ENCODE results near the gene ZBTB2.

The ZBTB2 gene

GRCh38 chr6:151357758-151358436, 33.5 kb downstream of the ZBTB2 start (continued):
- TF ChIP-seq ZNF544 (tag by site-specific recombination; IDR thresholded peaks at IDR 0.05): no peak
- no peak for TF ChIP-seq ZNF292 (tag by site-specific recombination; IDR thresholded peaks at IDR 0.05; ENCODE audit: borderline replicate concordance, low read depth)
- TF ChIP-seq, protein P1, sequence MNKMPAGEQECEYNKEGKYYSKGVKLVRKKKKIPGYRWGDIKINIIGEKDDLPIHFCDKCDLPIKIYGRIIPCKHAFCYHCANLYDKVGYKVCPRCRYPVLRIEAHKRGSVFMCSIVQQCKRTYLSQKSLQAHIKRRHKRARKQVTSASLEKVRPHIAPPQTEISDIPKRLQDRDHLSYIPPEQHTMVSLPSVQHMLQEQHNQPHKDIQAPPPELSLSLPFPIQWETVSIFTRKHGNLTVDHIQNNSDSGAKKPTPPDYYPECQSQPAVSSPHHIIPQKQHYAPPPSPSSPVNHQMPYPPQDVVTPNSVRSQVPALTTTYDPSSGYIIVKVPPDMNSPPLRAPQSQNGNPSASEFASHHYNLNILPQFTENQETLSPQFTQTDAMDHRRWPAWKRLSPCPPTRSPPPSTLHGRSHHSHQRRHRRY (tag by site-specific recombination; IDR thresholded peaks at IDR 0.05): no peak
- TF ChIP-seq ZNF558 (tag by site-specific recombination; IDR thresholded peaks at IDR 0.05): no peak
- no peak for TF ChIP-seq ZNF792 (tag by site-specific recombination; IDR thresholded peaks at IDR 0.05)
- peak; percentile 92; the same call in 1 of the 2 replicates for TF ChIP-seq ZNF561 (tag by site-specific recombination; IDR thresholded peaks at IDR 0.05; ENCODE audit: borderline replicate concordance)
- TF ChIP-seq ZNF16 (tag by site-specific recombination; IDR thresholded peaks at IDR 0.05; ENCODE audit: low read depth): no peak
- no peak for TF ChIP-seq ZNF670 (tag by site-specific recombination; IDR thresholded peaks at IDR 0.05; ENCODE audit: low read depth)
- no peak for TF ChIP-seq ZNF701 (tag by site-specific recombination; IDR thresholded peaks at IDR 0.05)
- TF ChIP-seq, protein P2, sequence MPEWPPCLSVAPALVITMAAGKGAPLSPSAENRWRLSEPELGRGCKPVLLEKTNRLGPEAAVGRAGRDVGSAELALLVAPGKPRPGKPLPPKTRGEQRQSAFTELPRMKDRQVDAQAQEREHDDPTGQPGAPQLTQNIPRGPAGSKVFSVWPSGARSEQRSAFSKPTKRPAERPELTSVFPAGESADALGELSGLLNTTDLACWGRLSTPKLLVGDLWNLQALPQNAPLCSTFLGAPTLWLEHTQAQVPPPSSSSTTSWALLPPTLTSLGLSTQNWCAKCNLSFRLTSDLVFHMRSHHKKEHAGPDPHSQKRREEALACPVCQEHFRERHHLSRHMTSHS (tag by site-specific recombination; IDR thresholded peaks at IDR 0.05): no peak
- TF ChIP-seq ZNF138 (tag by site-specific recombination; IDR thresholded peaks at IDR 0.05; ENCODE audit: borderline replicate concordance): no peak
- TF ChIP-seq SP3 (tag by site-specific recombination; IDR thresholded peaks at IDR 0.05): no peak
- TF ChIP-seq, protein P3, sequence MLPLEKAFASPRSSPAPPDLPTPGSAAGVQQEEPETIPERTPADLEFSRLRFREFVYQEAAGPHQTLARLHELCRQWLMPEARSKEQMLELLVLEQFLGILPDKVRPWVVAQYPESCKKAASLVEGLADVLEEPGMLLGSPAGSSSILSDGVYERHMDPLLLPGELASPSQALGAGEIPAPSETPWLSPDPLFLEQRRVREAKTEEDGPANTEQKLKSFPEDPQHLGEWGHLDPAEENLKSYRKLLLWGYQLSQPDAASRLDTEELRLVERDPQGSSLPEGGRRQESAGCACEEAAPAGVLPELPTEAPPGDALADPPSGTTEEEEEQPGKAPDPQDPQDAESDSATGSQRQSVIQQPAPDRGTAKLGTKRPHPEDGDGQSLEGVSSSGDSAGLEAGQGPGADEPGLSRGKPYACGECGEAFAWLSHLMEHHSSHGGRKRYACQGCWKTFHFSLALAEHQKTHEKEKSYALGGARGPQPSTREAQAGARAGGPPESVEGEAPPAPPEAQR (tag by site-specific recombination; IDR thresholded peaks at IDR 0.05): no peak
- TF ChIP-seq, protein P4, sequence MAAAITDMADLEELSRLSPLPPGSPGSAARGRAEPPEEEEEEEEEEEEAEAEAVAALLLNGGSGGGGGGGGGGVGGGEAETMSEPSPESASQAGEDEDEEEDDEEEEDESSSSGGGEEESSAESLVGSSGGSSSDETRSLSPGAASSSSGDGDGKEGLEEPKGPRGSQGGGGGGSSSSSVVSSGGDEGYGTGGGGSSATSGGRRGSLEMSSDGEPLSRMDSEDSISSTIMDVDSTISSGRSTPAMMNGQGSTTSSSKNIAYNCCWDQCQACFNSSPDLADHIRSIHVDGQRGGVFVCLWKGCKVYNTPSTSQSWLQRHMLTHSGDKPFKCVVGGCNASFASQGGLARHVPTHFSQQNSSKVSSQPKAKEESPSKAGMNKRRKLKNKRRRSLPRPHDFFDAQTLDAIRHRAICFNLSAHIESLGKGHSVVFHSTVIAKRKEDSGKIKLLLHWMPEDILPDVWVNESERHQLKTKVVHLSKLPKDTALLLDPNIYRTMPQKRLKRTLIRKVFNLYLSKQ (tag by site-specific recombination; IDR thresholded peaks at IDR 0.05; ENCODE audit: borderline replicate concordance): no peak
- TF ChIP-seq KLF1 (tag by site-specific recombination; IDR thresholded peaks at IDR 0.05): no peak
- no peak for TF ChIP-seq ZBTB49 (tag by site-specific recombination; IDR thresholded peaks at IDR 0.05; ENCODE audit: low read depth)
- TF ChIP-seq REPIN1 (tag by site-specific recombination; IDR thresholded peaks at IDR 0.05; ENCODE audit: low read depth): no peak
- TF ChIP-seq ZBTB17 (tag by site-specific recombination; IDR thresholded peaks at IDR 0.05): peak; percentile 85
- peak; percentile 26; the same call in 1 of the 2 replicates for TF ChIP-seq ZNF692 (tag by site-specific recombination; IDR thresholded peaks at IDR 0.05)
- TF ChIP-seq ZFP37 (tag by site-specific recombination; IDR thresholded peaks at IDR 0.05): no peak
- no peak for TF ChIP-seq EGR2 (tag by site-specific recombination; IDR thresholded peaks at IDR 0.05; ENCODE audit: low read depth)
- no peak for TF ChIP-seq ZFP69B (tag by site-specific recombination; IDR thresholded peaks at IDR 0.05)
- TF ChIP-seq ZNF596 (tag by site-specific recombination; IDR thresholded peaks at IDR 0.05): peak; percentile 87
- TF ChIP-seq KLF7 (tag by site-specific recombination; IDR thresholded peaks at IDR 0.05; ENCODE audit: borderline replicate concordance): 0 out of 2 replicates have a peak, but pooled peaks have one; percentile 40
- TF ChIP-seq PRDM10 (tag by site-specific recombination; IDR thresholded peaks at IDR 0.05): peak; percentile 24; the same call in 1 of the 2 replicates
- TF ChIP-seq ZNF768 (tag by site-specific recombination; IDR thresholded peaks at IDR 0.05): no peak
- no peak for TF ChIP-seq ZNF114 (tag by site-specific recombination; IDR thresholded peaks at IDR 0.05)

All from HEK293 (cell line).